Activated CD8-positive, alpha-beta memory T cell treated with anti-CD3 and anti-CD28 coated beads, Interleukin-2, amount 50 U/mL, for 24 hours (primary cell): Measurements from ENCODE around the gene OPA1.

Source experiments
- DNase-seq: peaks from one replicate; pipeline ENCODE4 v3.0.0-alpha.2; 2020; ENCODE audit errors: extremely low read depth

Gene OPA1

GRCh38 chr3:193735850-193736249 is 142.8 kb downstream of the OPA1 start:
- DNase-seq, result no peak

- no peak for DNase-seq
These were observed 143.6 kb downstream of the OPA1 start for GRCh38 chr3:193736616-193737015.

- no peak for DNase-seq
These were observed 144.3 kb downstream of the OPA1 start for GRCh38 chr3:193737191-193737751.

- no peak for DNase-seq
These were observed 149.6 kb downstream of the OPA1 start for GRCh38 chr3:193742628-193743027.

GRCh38 chr3:193743702-193744047 is 150.7 kb downstream of the OPA1 start:
- DNase-seq, result no peak

- no peak for DNase-seq
These were observed 151.2 kb downstream of the OPA1 start for GRCh38 chr3:193744048-193744821.

GRCh38 chr3:193744822-193745684 is 152.0 kb downstream of the OPA1 start:
- no peak for DNase-seq

GRCh38 chr3:193746832-193747231 is 153.8 kb downstream of the OPA1 start:
- no peak for DNase-seq
